ENCODE data around the gene FAM20C. TPM values are rescaled to one million over a fixed set of nuclear protein-coding genes. Genes with fewer than 3 reads are reported as not detected.
"Not testable (repeated sequence)": the region's sequence is repeated elsewhere in the genome, so short reads cannot be mapped to it uniquely, and the experiment has no call there.

FAM20C gene
- total and polyA plus RNA-seq, 9 donors: 24.0 to 43.0 (median 37.2) TPM

DNA sequence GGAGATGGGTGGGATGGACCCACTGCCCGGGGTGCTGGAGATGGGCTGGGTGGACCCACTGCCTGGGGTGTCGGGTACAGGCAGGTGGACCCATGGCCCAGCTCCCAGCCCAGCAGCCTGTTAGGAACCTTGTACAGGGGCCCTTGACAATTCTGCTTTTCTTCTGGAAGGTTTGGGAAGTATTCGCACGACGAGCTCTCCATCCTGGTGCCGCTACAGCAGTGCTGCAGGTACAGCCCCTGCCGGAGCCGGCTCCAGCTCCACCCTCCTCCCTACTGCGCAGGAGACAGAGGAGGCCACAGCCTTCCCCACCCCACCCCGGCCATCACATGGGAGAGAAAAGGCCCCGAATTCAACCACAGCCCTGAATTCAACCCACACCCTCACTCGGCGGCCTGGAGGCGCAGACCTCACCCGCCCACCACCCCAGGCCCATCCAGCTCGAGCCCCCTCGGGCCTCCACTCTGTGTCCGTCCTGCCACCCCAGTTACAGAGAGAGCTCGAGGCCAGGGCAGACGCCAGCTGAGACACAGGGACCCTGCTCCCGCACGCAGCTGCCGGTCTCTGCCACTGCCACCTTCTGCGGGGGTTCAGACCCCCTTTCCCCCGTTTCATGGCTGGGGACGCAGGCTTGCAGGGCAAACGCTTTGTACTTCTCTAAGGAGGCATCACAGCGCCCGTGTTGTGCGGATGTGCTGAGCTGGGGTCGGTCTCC, 66.3 kb downstream of the FAM20C start:
- 90% methylated on average over 28 of the region's 31 CpGs for WGBS (ENCODE audit: insufficient coverage)
- Histone ChIP-seq H3K36me3 (ENCODE audit: control insufficient read depth, insufficient read depth, low read length) (peaks cover 73% of the 10 kb centered on the region), H3K4me3 (ENCODE audit: low read length) (no peak overlapping the region), H3K9me3 (replicated peaks; ENCODE audit: control insufficient read depth, low read depth, low read length) (peaks cover 16% of the 10 kb centered on the region), H3K27me3 (ENCODE audit: control insufficient read depth, insufficient read depth, low read length) (no peaks in the 10 kb centered on the region), H3K4me1 (ENCODE audit: control insufficient read depth, insufficient read depth, low read length) (peaks cover 7% of the 10 kb centered on the region), H3K27ac (ENCODE audit: low read length) (no peak overlapping the region)
- no peak for DNase-seq

GRCh38 chr7:259191-259505, 66.8 kb downstream of the FAM20C start:
- no peak overlapping the region for H3K27ac ChIP-seq (ENCODE audit: low read length)
- H3K4me1 ChIP-seq (ENCODE audit: control insufficient read depth, insufficient read depth, low read length): peaks cover 2% of the 10 kb centered on the region
- 94% methylated on average over 15 of the region's 15 CpGs for WGBS (ENCODE audit: insufficient coverage)
- no peak for DNase-seq
- H3K4me3 ChIP-seq (ENCODE audit: low read length): no peak overlapping the region
- H3K36me3 ChIP-seq (ENCODE audit: control insufficient read depth, insufficient read depth, low read length): peaks cover 72% of the 10 kb centered on the region
- peaks cover 16% of the 10 kb centered on the region for H3K9me3 ChIP-seq (replicated peaks; ENCODE audit: control insufficient read depth, low read depth, low read length)
- no peaks in the 10 kb centered on the region for H3K27me3 ChIP-seq (ENCODE audit: control insufficient read depth, insufficient read depth, low read length)

GRCh38 chr7:259751-260405, 67.5 kb downstream of the FAM20C start:
- peaks cover 66% of the 10 kb centered on the region for H3K36me3 ChIP-seq (ENCODE audit: control insufficient read depth, insufficient read depth, low read length)
- H3K4me3 ChIP-seq (ENCODE audit: low read length): no peak overlapping the region
- H3K9me3 ChIP-seq (replicated peaks; ENCODE audit: control insufficient read depth, low read depth, low read length): peaks cover 16% of the 10 kb centered on the region
- no peaks in the 10 kb centered on the region for H3K27me3 ChIP-seq (ENCODE audit: control insufficient read depth, insufficient read depth, low read length)
- H3K4me1 ChIP-seq (ENCODE audit: control insufficient read depth, insufficient read depth, low read length): no peaks in the 10 kb centered on the region
- no peak overlapping the region for H3K27ac ChIP-seq (ENCODE audit: low read length)
- WGBS (ENCODE audit: insufficient coverage): 96% methylated on average over 37 of the region's 44 CpGs
- DNase-seq: no peak

DNA sequence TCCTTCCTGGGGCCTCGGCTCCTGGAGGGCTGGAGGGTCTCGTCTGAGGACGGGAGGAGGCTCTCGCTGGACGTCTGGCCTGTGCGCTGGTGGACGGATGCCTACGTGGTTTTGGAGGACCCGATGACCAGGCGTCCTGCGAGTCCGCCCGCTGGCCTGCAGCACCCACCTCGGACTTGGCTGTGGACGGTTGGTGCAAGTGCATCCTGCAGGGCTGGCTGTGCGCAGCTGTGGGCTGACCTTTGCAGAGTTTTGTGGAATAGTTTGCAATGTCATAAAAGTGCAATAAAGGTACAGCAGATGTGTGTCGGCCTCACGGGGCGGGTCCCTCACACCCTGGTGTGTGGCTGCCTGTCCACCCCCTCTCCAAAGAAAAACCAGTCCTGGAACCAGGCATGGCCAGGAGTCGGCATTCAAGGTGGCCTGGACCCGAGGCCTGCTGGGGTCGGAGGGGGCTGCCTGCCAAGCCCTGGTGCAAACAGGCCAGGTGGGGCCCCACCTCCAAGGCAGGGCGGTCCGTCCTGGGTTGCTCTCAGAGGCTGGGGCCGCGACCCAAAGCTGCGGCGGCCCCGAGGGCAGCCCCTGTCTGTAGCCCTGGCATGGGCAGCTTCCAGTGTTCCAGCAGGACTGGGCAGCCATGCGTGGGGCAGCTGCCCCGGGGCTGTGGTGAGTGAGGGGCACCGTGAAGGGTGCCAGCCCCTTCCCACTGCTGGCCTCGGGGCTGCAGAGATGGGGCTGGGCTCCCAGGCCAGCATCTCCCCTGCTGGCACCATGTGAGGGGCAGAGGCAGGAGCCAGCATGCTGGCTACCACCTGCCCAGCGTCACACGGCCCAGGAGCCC, 68.3 kb downstream of the FAM20C start:
- Histone ChIP-seq H3K27me3 (ENCODE audit: control insufficient read depth, insufficient read depth, low read length) (no peaks in the 10 kb centered on the region), H3K4me1 (ENCODE audit: control insufficient read depth, insufficient read depth, low read length) (peaks cover 4% of the 10 kb centered on the region), H3K36me3 (ENCODE audit: control insufficient read depth, insufficient read depth, low read length) (peaks cover 59% of the 10 kb centered on the region), H3K4me3 (ENCODE audit: low read length) (no peak overlapping the region), H3K9me3 (replicated peaks; ENCODE audit: control insufficient read depth, low read depth, low read length) (peaks cover 16% of the 10 kb centered on the region), H3K27ac (ENCODE audit: low read length) (no peak overlapping the region)
- 94% methylated on average over 34 of the region's 35 CpGs for WGBS (ENCODE audit: insufficient coverage)
- DNase-seq: no peak

- Histone ChIP-seq H3K9me3 (replicated peaks; ENCODE audit: control insufficient read depth, low read depth, low read length) (peaks cover 16% of the 10 kb centered on the region), H3K4me3 (ENCODE audit: low read length) (no peak overlapping the region), H3K27ac (ENCODE audit: low read length) (no peak overlapping the region), H3K27me3 (ENCODE audit: control insufficient read depth, insufficient read depth, low read length) (no peaks in the 10 kb centered on the region), H3K4me1 (ENCODE audit: control insufficient read depth, insufficient read depth, low read length) (peaks cover 4% of the 10 kb centered on the region), H3K36me3 (ENCODE audit: control insufficient read depth, insufficient read depth, low read length) (peaks cover 50% of the 10 kb centered on the region)
- no peak for DNase-seq
- WGBS (ENCODE audit: insufficient coverage): 96% methylated on average over 31 of the region's 32 CpGs
Measured at GRCh38 chr7:261341-262250, 69.2 kb downstream of the FAM20C start.

- peaks cover 16% of the 10 kb centered on the region for H3K9me3 ChIP-seq (replicated peaks; ENCODE audit: control insufficient read depth, low read depth, low read length)
- no peaks in the 10 kb centered on the region for H3K27me3 ChIP-seq (ENCODE audit: control insufficient read depth, insufficient read depth, low read length)
- peaks cover 4% of the 10 kb centered on the region for H3K4me1 ChIP-seq (ENCODE audit: control insufficient read depth, insufficient read depth, low read length)
- 97% methylated on average over 9 of the region's 9 CpGs for WGBS (ENCODE audit: insufficient coverage)
- DNase-seq: no peak
- H3K36me3 ChIP-seq (ENCODE audit: control insufficient read depth, insufficient read depth, low read length): peaks cover 44% of the 10 kb centered on the region
- H3K27ac ChIP-seq (ENCODE audit: low read length): no peak overlapping the region
- H3K4me3 ChIP-seq (ENCODE audit: low read length): no peak overlapping the region
Measured at GRCh38 chr7:262251-262572, 69.8 kb downstream of the FAM20C start.

DNA sequence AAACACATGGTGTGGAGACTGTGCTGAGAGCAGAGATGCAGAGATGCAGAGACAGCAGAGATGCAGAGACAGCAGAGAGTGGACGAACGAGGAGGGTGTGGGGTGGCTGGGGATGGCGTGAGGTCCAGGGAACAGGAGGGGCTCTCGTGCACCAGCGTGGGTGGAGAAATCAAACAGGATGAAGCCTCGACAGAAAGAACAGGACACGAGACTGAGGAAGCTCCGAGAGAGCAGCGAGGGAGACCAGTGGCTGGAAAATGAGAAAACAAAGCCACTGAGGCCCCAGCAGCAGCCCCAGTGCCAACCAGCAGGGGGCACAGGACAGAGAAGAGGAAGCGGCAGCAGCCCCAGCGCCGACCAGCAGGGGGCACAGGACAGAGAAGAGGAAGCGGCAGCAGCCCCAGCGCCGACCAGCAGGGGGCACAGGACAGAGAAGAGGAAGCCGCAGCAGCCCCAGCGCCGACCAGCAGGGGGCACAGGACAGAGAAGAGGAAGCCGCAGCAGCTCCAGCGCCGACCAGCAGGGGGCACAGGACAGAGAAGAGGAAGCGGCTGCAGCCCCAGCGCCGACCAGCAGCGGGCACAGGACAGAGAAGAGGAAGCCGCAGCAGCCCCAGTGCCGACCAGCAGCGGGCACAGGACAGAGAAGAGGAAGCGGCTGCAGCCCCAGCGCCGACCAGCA, 70.4 kb downstream of the FAM20C start:
- not testable (repeated sequence) for DNase-seq; H3K27ac ChIP-seq (ENCODE audit: low read length); H3K4me1 ChIP-seq (ENCODE audit: control insufficient read depth, insufficient read depth, low read length); H3K4me3 ChIP-seq (ENCODE audit: low read length); H3K27me3 ChIP-seq (ENCODE audit: control insufficient read depth, insufficient read depth, low read length)
- Histone ChIP-seq H3K36me3 (ENCODE audit: control insufficient read depth, insufficient read depth, low read length) (peaks cover 40% of the 10 kb centered on the region), H3K9me3 (replicated peaks; ENCODE audit: control insufficient read depth, low read depth, low read length) (peaks cover 16% of the 10 kb centered on the region)
- WGBS (ENCODE audit: insufficient coverage): 95% methylated on average over 30 of the region's 31 CpGs

DNA sequence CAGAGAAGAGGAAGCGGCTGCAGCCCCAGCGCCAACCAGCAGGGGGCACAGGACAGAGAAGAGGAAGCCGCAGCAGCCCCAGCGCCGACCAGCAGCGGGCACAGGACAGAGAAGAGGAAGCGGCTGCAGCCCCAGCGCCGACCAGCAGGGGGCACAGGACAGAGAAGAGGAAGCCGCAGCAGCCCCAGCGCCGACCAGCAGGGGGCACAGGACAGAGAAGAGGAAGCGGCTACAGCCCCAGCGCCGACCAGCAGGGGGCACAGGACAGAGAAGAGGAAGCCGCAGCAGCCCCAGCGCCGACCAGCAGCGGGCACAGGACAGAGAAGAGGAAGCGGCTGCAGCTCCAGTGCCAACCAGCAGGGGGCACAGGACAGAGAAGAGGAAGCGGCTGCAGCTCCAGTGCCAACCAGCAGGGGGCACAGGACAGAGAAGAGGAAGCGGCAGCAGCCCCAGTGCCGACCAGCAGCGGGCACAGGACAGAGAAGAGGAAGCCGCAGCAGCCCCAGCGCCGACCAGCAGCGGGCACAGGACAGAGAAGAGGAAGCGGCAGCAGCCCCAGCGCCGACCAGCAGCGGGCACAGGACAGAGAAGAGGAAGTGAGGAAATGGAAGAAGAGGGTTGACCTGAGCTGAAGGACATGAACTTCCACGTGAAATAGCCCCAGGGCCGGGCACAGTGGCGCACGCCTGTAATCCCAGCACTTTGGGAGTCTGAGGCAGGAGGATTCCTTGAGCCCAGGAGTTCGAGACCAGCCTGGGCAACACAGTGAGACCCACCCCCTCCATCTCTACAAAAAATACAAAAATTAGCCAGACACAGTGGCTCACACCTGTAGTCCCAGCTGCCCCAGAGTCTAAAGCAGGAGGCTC, 71.3 kb downstream of the FAM20C start:
- H3K27ac ChIP-seq (ENCODE audit: low read length); H3K4me3 ChIP-seq (ENCODE audit: low read length): not testable (repeated sequence)
- WGBS (ENCODE audit: insufficient coverage): 74% methylated on average over 25 of the region's 37 CpGs

More for the DNA sequence above, 71.3 kb downstream of the FAM20C start:
- Histone ChIP-seq H3K36me3 (ENCODE audit: control insufficient read depth, insufficient read depth, low read length) (peaks cover 31% of the 10 kb centered on the region), H3K9me3 (replicated peaks; ENCODE audit: control insufficient read depth, low read depth, low read length) (peaks cover 16% of the 10 kb centered on the region)
- not testable (repeated sequence) for H3K4me1 ChIP-seq (ENCODE audit: control insufficient read depth, insufficient read depth, low read length); H3K27me3 ChIP-seq (ENCODE audit: control insufficient read depth, insufficient read depth, low read length); DNase-seq

All from muscle of leg (tissue), 11 donors.